ENCODE results near the gene VSIG2. TPM values are rescaled to one million over a fixed set of nuclear protein-coding genes. Genes with fewer than 3 reads are reported as not detected.

Gene VSIG2
- total RNA-seq, 2 experiments from 2014 or later: 0.22 TPM; not detected in 1

- no peak overlapping the region for H3K4me3 Mint-ChIP-seq
- no peak for DNase-seq
- H3K9me3 Mint-ChIP-seq: no peaks in the 10 kb centered on the region
- no peak overlapping the region for H3K27ac Mint-ChIP-seq
- POLR2A ChIA-PET: no interaction called here
- CTCF ChIA-PET: interaction anchor here (0.5 to 2.4 kb wide), 3 partner anchors 12 to 21 kb away, joined by 3 to 7 read pairs (median 6); no protein-coding TSS in a partner anchor
- H3K36me3 Mint-ChIP-seq (ENCODE audit: low read depth): no peaks in the 10 kb centered on the region
- H3K4me1 Mint-ChIP-seq: peaks cover 28% of the 10 kb centered on the region
- peaks cover 18% of the 10 kb centered on the region for H3K27me3 Mint-ChIP-seq
Observed at GRCh38 chr11:124742555-124742954, 9.5 kb downstream of the VSIG2 start.

- POLR2A ChIA-PET: no interaction called here
- Mint-ChIP-seq H3K4me1 (peaks cover 22% of the 10 kb centered on the region), H3K27me3 (peaks cover 18% of the 10 kb centered on the region), H3K36me3 (ENCODE audit: low read depth) (no peaks in the 10 kb centered on the region), H3K27ac (peak overlapping the region; percentile 58), H3K9me3 (no peaks in the 10 kb centered on the region), H3K4me3 (peak overlapping the region; percentile 76)
- CTCF ChIA-PET: interaction anchor here (1.0 to 2.1 kb wide), 7 partner anchors 8 to 214 kb away, joined by 3 to 5 read pairs (median 3); partner anchors contain the start of gene CCDC15
- peak; percentile 51 for DNase-seq
Observed at GRCh38 chr11:124740277-124740882, 11.7 kb downstream of the VSIG2 start.

- peaks cover 18% of the 10 kb centered on the region for H3K27me3 Mint-ChIP-seq
- peak within 1 kb of the TSS; percentile 58 for H3K27ac Mint-ChIP-seq
- DNase-seq: peak; percentile 86
- CTCF ChIA-PET: interaction anchor here (0.9 to 2.1 kb wide), 6 partner anchors 9 to 137 kb away, joined by 3 to 5 read pairs (median 3); no protein-coding TSS in a partner anchor
- peak within 1 kb of the TSS; percentile 76 for H3K4me3 Mint-ChIP-seq
- POLR2A ChIA-PET: no interaction called here
- peaks cover 18% of the 10 kb centered on the region for H3K4me1 Mint-ChIP-seq
- no peaks in the 10 kb centered on the region for H3K9me3 Mint-ChIP-seq
- no peaks in the 10 kb centered on the region for H3K36me3 Mint-ChIP-seq (ENCODE audit: low read depth)
Observed at GRCh38 chr11:124739479-124740276, 12.4 kb downstream of the VSIG2 start, which contains the start of gene NRGN. TSS of gene NRGN (plus strand) at chr11:124739942. CDS start at chr11:124740085, 143 bp downstream.

GRCh38 chr11:124738713-124739478 lies 13.2 kb downstream of the VSIG2 start:
- no peaks in the 10 kb centered on the region for H3K9me3 Mint-ChIP-seq
- no peak overlapping the region for H3K27ac Mint-ChIP-seq
- no peak for DNase-seq
- H3K4me3 Mint-ChIP-seq: peak overlapping the region; percentile 76
- CTCF ChIA-PET: interaction anchor here (0.9 to 1.4 kb wide), 3 partner anchors 9 kb away, joined by 3 to 6 read pairs (median 3); no protein-coding TSS in a partner anchor
- POLR2A ChIA-PET: no interaction called here
- H3K4me1 Mint-ChIP-seq: peaks cover 18% of the 10 kb centered on the region
- H3K27me3 Mint-ChIP-seq: peaks cover 21% of the 10 kb centered on the region
- H3K36me3 Mint-ChIP-seq (ENCODE audit: low read depth): no peaks in the 10 kb centered on the region

GRCh38 chr11:124737638-124738305 lies 14.3 kb downstream of the VSIG2 start:
- no peaks in the 10 kb centered on the region for H3K9me3 Mint-ChIP-seq
- POLR2A ChIA-PET: no interaction called here
- H3K4me3 Mint-ChIP-seq: no peak overlapping the region
- CTCF ChIA-PET: interaction anchor here (1.0 to 1.8 kb wide), 2 partner anchors 8 to 10 kb away, joined by 6 to 8 read pairs; no protein-coding TSS in a partner anchor
- no peaks in the 10 kb centered on the region for H3K36me3 Mint-ChIP-seq (ENCODE audit: low read depth)
- H3K27me3 Mint-ChIP-seq: peaks cover 21% of the 10 kb centered on the region
- peaks cover 18% of the 10 kb centered on the region for H3K4me1 Mint-ChIP-seq
- DNase-seq: no peak
- no peak overlapping the region for H3K27ac Mint-ChIP-seq

GRCh38 chr11:124736736-124737135 lies 15.3 kb downstream of the VSIG2 start:
- DNase-seq: no peak
- CTCF ChIA-PET: interaction anchor here (1.2 to 1.8 kb wide), 2 partner anchors 9 to 27 kb away, joined by 5 to 8 read pairs; no protein-coding TSS in a partner anchor

GRCh38 chr11:124732230-124732629 lies 19.8 kb downstream of the VSIG2 start:
- DNase-seq: no peak
- H3K4me1 Mint-ChIP-seq: peaks cover 5% of the 10 kb centered on the region
- H3K4me3 Mint-ChIP-seq: no peak overlapping the region
- ChIA-PET POLR2A (no interaction called here), CTCF (interaction anchor here (1.0 kb wide), 1 partner anchor 14 kb away, joined by 3 read pairs; no protein-coding TSS in a partner anchor)
- no peaks in the 10 kb centered on the region for H3K9me3 Mint-ChIP-seq
- H3K36me3 Mint-ChIP-seq (ENCODE audit: low read depth): no peaks in the 10 kb centered on the region
- H3K27me3 Mint-ChIP-seq: peaks cover 9% of the 10 kb centered on the region
- H3K27ac Mint-ChIP-seq: no peak overlapping the region

More at GRCh38 chr11:124736736-124737135, 15.3 kb downstream of the VSIG2 start:
- no peaks in the 10 kb centered on the region for H3K36me3 Mint-ChIP-seq (ENCODE audit: low read depth)
- H3K4me3 Mint-ChIP-seq: no peak overlapping the region
- peaks cover 17% of the 10 kb centered on the region for H3K4me1 Mint-ChIP-seq
- H3K27me3 Mint-ChIP-seq: peaks cover 15% of the 10 kb centered on the region
- POLR2A ChIA-PET: interaction anchor here (0.6 kb wide), 1 partner anchor 345 kb away, joined by 3 read pairs; no protein-coding TSS in a partner anchor
- H3K27ac Mint-ChIP-seq: no peak overlapping the region
- no peaks in the 10 kb centered on the region for H3K9me3 Mint-ChIP-seq

GRCh38 chr11:124729571-124729970 lies 22.5 kb downstream of the VSIG2 start:
- CTCF ChIA-PET: interaction anchor here (1.0 to 1.2 kb wide), 2 partner anchors 9 to 28 kb away, joined by 3 read pairs; no protein-coding TSS in a partner anchor

GRCh38 chr11:124728134-124728533 lies 23.9 kb downstream of the VSIG2 start:
- Mint-ChIP-seq H3K9me3 (no peaks in the 10 kb centered on the region), H3K4me3 (no peak overlapping the region), H3K27ac (no peak overlapping the region), H3K4me1 (peaks cover 2% of the 10 kb centered on the region), H3K36me3 (ENCODE audit: low read depth) (no peaks in the 10 kb centered on the region), H3K27me3 (peaks cover 21% of the 10 kb centered on the region)
- POLR2A ChIA-PET: no interaction called here
- CTCF ChIA-PET: no interaction called here
- DNase-seq: no peak

More at GRCh38 chr11:124729571-124729970, 22.5 kb downstream of the VSIG2 start:
- POLR2A ChIA-PET: no interaction called here
- Mint-ChIP-seq H3K27me3 (peaks cover 16% of the 10 kb centered on the region), H3K4me1 (peaks cover 2% of the 10 kb centered on the region), H3K27ac (no peak overlapping the region), H3K9me3 (no peaks in the 10 kb centered on the region), H3K4me3 (no peak overlapping the region), H3K36me3 (ENCODE audit: low read depth) (no peaks in the 10 kb centered on the region)
- DNase-seq: no peak

GRCh38 chr11:124727474-124727873 lies 24.6 kb downstream of the VSIG2 start:
- Mint-ChIP-seq H3K27me3 (peaks cover 27% of the 10 kb centered on the region), H3K9me3 (no peaks in the 10 kb centered on the region), H3K4me3 (no peak overlapping the region), H3K36me3 (ENCODE audit: low read depth) (no peaks in the 10 kb centered on the region), H3K27ac (no peak overlapping the region), H3K4me1 (peaks cover 2% of the 10 kb centered on the region)
- no peak for DNase-seq
- ChIA-PET POLR2A (no interaction called here), CTCF (no interaction called here)

- H3K27ac Mint-ChIP-seq: no peak overlapping the region
- H3K27me3 Mint-ChIP-seq: peaks cover 38% of the 10 kb centered on the region
- POLR2A ChIA-PET: no interaction called here
- no peak overlapping the region for H3K4me3 Mint-ChIP-seq
- H3K4me1 Mint-ChIP-seq: no peaks in the 10 kb centered on the region
- no peaks in the 10 kb centered on the region for H3K36me3 Mint-ChIP-seq (ENCODE audit: low read depth)
- CTCF ChIA-PET: interaction anchor here (1.1 kb wide), 1 partner anchor 57 kb away, joined by 3 read pairs; no protein-coding TSS in a partner anchor
- H3K9me3 Mint-ChIP-seq: no peaks in the 10 kb centered on the region
- DNase-seq: no peak
Observed at GRCh38 chr11:124725719-124726105, 26.3 kb downstream of the VSIG2 start.

All from activated CD4-positive, alpha-beta T cell treated with anti-CD3 and anti-CD28 coated beads, Interleukin-2, amount 10 ng/mL, durations not matched to agents 7 days and 5 days (primary cell).